Neutrophil (primary cell): Measurements from ENCODE around the gene GPD2.

Experiments used
- H3K27ac ChIP-seq: fragments of 200-600 bp; sonication (generic); 2 replicates; pipeline ENCODE4 v1.5.1; 2016; ENCODE audit warnings: mild to moderate bottlenecking, moderate library complexity
- H3K27me3 ChIP-seq: fragments of 200-600 bp; sonication (generic); 2 replicates; pipeline ENCODE4 v1.6.0; 2016; ENCODE audit warnings: mild to moderate bottlenecking
- H3K36me3 ChIP-seq: fragments of 200-600 bp; sonication (generic); 2 replicates; pipeline ENCODE4 v1.5.1; 2017
- H3K4me1 ChIP-seq, 2 experiments: fragments of 200-600 bp in 1 of 2; sonication (generic) in 1 of 2; 1 replicate in 1 of 2; 2 replicates in 1 of 2; pipeline versions ENCODE4 v1.5.1 to v1.6.1; 2013 to 2016; ENCODE audit warnings: low read depth in 1 of 2, low read length in 1 of 2, mild to moderate bottlenecking in 1 of 2, moderate library complexity in 1 of 2; ENCODE audit not compliant: control insufficient read depth in 1 of 2, insufficient read depth in 1 of 2
- H3K4me3 ChIP-seq, 2 experiments: fragments of 200-600 bp in 1 of 2; sonication (generic) in 1 of 2; 1 replicate in 1 of 2; 2 replicates in 1 of 2; pipeline ENCODE4 v1.5.1; 2013 to 2016; ENCODE audit warnings: low read depth in 1 of 2, low read length in 1 of 2, mild to moderate bottlenecking in 1 of 2, moderate library complexity in 1 of 2
- H3K9me3 ChIP-seq: fragments of 200-600 bp; sonication (generic); 2 replicates; pipeline ENCODE4 v1.5.1; 2016
- CTCF ChIP-seq: fragments of 200-600 bp; sonication (generic); IDR thresholded peaks from 2 replicates; pipeline ENCODE4 v1.5.1; 2016; ENCODE audit warnings: antibody characterized with exemption

Gene GPD2

GRCh38 chr2:156505696-156506095 is 69.5 kb downstream of the GPD2 start:
- Histone ChIP-seq H3K27ac (no peak overlapping the region), H3K4me1 (no peaks in the 10 kb centered on the region), H3K4me3 (no peak overlapping the region), H3K36me3 (peaks cover 12% of the 10 kb centered on the region), H3K27me3 (no peaks in the 10 kb centered on the region), H3K9me3 (no peaks in the 10 kb centered on the region)
- TF ChIP-seq CTCF, result no peak

GRCh38 chr2:156511122-156511521 is 74.9 kb downstream of the GPD2 start:
- Histone ChIP-seq H3K27me3 (no peaks in the 10 kb centered on the region), H3K36me3 (peaks cover 41% of the 10 kb centered on the region), H3K4me1 (peaks cover 4 to 7% of the 10 kb centered on the region in 2 experiments), H3K4me3 (no peak overlapping the region), H3K27ac (no peak overlapping the region), H3K9me3 (no peaks in the 10 kb centered on the region)
- no peak for TF ChIP-seq CTCF

GRCh38 chr2:156511803-156512202 is 75.6 kb downstream of the GPD2 start:
- no peak for TF ChIP-seq CTCF
- Histone ChIP-seq H3K4me1 (peaks cover 4 to 7% of the 10 kb centered on the region in 2 experiments), H3K4me3 (no peak overlapping the region), H3K36me3 (peaks cover 41% of the 10 kb centered on the region), H3K27me3 (no peaks in the 10 kb centered on the region), H3K9me3 (no peaks in the 10 kb centered on the region), H3K27ac (no peak overlapping the region)

- Histone ChIP-seq H3K36me3 (peaks cover 41% of the 10 kb centered on the region), H3K27ac (no peak overlapping the region), H3K9me3 (no peaks in the 10 kb centered on the region), H3K27me3 (no peaks in the 10 kb centered on the region), H3K4me1 (peaks cover 4 to 7% of the 10 kb centered on the region in 2 experiments), H3K4me3 (no peak overlapping the region)
- TF ChIP-seq CTCF, result no peak
These were observed 76.3 kb downstream of the GPD2 start for GRCh38 chr2:156512451-156512850.

- Histone ChIP-seq H3K4me3 (no peak overlapping the region), H3K36me3 (peaks cover 38% of the 10 kb centered on the region), H3K4me1 (peaks cover 4 to 7% of the 10 kb centered on the region in 2 experiments), H3K27ac (no peak overlapping the region), H3K9me3 (no peaks in the 10 kb centered on the region), H3K27me3 (no peaks in the 10 kb centered on the region)
- TF ChIP-seq CTCF, result no peak
These were observed 77.0 kb downstream of the GPD2 start for GRCh38 chr2:156513219-156513618.

- H3K4me3 ChIP-seq, result no peak overlapping the region
- H3K4me1 ChIP-seq, result peaks cover 4 to 7% of the 10 kb centered on the region in 2 experiments
- peaks cover 23% of the 10 kb centered on the region for H3K36me3 ChIP-seq
- H3K27ac ChIP-seq, result no peak overlapping the region
- H3K9me3 ChIP-seq, result no peaks in the 10 kb centered on the region
- no peaks in the 10 kb centered on the region for H3K27me3 ChIP-seq
- no peak for TF ChIP-seq CTCF
These were observed 81.2 kb downstream of the GPD2 start for GRCh38 chr2:156517419-156517818.
